Measurements from ENCODE around the gene EIF3K.

EIF3K gene

GRCh38 chr19:38662537-38663155 is 43.7 kb downstream of the EIF3K start:
- in situ Hi-C loops (cut with HindIII; ENCODE audit: low pct_ligation_motif_present, low pct_unique_long_range_greater_than_20kb, low sequenced_read_pairs): no loop called here
- no peak for DNase-seq

DNA sequence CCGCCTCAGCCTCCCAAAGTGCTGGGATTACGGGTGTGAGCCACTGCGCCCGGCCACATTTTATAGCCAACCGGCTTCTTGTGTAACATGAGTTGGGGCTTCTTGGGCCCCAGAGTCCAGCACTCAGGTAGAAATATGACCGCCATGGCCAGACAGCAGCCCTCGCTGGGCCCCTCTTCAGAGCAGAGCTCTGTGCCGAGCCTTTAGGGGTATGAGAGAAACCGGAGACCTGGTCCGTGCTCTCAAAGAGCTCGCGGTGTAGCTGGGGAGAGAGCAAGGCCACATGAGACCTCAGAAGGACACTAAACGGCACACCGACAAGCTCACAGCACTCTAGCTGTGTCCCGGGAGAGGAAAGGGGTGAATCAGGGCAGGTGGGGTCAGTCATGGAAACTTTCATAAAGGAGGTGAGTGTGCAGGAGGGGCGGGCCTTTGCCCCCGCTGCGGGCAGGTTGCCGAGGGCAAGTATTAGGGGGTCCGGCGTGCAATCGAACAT is 44.2 kb downstream of the EIF3K start:
- DNase-seq: no peak
- in situ Hi-C loops (cut with HindIII; ENCODE audit: low pct_ligation_motif_present, low pct_unique_long_range_greater_than_20kb, low sequenced_read_pairs): no loop called here

- in situ Hi-C loops (cut with HindIII; ENCODE audit: low pct_ligation_motif_present, low pct_unique_long_range_greater_than_20kb, low sequenced_read_pairs): no loop called here
- no peak for DNase-seq
Observed at GRCh38 chr19:38663957-38664502, 45.0 kb downstream of the EIF3K start.

GRCh38 chr19:38664503-38665211 is 45.7 kb downstream of the EIF3K start:
- in situ Hi-C loops (cut with HindIII; ENCODE audit: low pct_ligation_motif_present, low pct_unique_long_range_greater_than_20kb, low sequenced_read_pairs): no loop called here
- no peak for DNase-seq

GRCh38 chr19:38665219-38665931 is 46.4 kb downstream of the EIF3K start:
- DNase-seq: no peak
- in situ Hi-C loops (cut with HindIII; ENCODE audit: low pct_ligation_motif_present, low pct_unique_long_range_greater_than_20kb, low sequenced_read_pairs): no loop called here

GRCh38 chr19:38665950-38666662 is 47.1 kb downstream of the EIF3K start:
- in situ Hi-C loops (cut with HindIII; ENCODE audit: low pct_ligation_motif_present, low pct_unique_long_range_greater_than_20kb, low sequenced_read_pairs): no loop called here
- no peak for DNase-seq

- in situ Hi-C loops (cut with HindIII; ENCODE audit: low pct_ligation_motif_present, low pct_unique_long_range_greater_than_20kb, low sequenced_read_pairs): no loop called here
- no peak for DNase-seq
Observed at GRCh38 chr19:38666663-38667511, 47.9 kb downstream of the EIF3K start.

- in situ Hi-C loops (cut with HindIII; ENCODE audit: low pct_ligation_motif_present, low pct_unique_long_range_greater_than_20kb, low sequenced_read_pairs): no loop called here
- DNase-seq: no peak
Observed at GRCh38 chr19:38667661-38668171, 48.7 kb downstream of the EIF3K start.

GRCh38 chr19:38669552-38669951 is 50.6 kb downstream of the EIF3K start:
- no peak for DNase-seq
- in situ Hi-C loops (cut with HindIII; ENCODE audit: low pct_ligation_motif_present, low pct_unique_long_range_greater_than_20kb, low sequenced_read_pairs): no loop called here

DNA sequence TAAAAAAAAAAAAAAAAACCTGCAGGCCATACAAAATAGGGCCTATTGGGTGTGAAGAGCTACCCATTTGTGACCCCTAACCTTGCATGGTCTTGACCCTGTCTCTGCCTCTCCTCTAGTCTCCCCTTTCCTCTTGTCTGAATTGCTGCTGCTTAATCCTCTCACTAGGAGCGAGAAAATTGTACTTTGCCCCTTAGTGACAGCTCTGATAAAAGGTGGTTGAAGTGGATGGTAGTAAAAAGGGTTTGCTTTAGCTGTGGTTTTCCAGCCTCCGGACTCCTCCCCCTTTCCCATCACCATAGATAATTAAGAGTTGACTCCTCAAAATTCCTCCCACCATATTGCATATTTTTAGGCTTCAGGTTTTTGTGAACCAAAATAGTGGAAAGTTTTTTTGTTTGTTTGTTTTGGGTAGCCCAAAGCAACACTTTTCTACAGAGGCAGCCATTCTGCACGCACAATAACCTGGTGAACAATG is 52.0 kb downstream of the EIF3K start:
- in situ Hi-C loops (cut with HindIII; ENCODE audit: low pct_ligation_motif_present, low pct_unique_long_range_greater_than_20kb, low sequenced_read_pairs): no loop called here

DNA sequence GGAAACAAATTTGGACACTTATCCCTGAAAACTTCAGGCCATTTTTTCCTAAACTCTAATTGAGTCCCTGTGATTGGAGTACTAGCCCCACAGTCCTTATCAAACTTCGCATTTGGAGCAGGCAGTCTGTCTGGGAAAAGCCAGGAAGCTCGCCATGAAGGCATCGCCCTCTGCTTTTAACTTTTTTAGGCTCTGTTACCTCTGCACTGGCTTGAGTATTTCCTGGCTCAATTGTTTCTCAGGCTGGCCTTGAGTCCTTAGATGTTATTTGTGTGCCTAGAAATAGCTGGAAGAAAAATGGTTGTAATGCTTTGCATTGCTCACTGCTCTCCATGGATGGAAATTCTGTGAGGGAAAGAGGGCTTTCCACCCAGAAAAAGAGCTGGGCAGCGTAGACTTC is 52.7 kb downstream of the EIF3K start:
- DNase-seq: no peak
- in situ Hi-C loops (cut with HindIII; ENCODE audit: low pct_ligation_motif_present, low pct_unique_long_range_greater_than_20kb, low sequenced_read_pairs): no loop called here

More for the DNA sequence above, 52.0 kb downstream of the EIF3K start:
- DNase-seq: no peak

- no peak for DNase-seq
- in situ Hi-C loops (cut with HindIII; ENCODE audit: low pct_ligation_motif_present, low pct_unique_long_range_greater_than_20kb, low sequenced_read_pairs): no loop called here
Observed at GRCh38 chr19:38673030-38673429, 54.0 kb downstream of the EIF3K start.

DNA sequence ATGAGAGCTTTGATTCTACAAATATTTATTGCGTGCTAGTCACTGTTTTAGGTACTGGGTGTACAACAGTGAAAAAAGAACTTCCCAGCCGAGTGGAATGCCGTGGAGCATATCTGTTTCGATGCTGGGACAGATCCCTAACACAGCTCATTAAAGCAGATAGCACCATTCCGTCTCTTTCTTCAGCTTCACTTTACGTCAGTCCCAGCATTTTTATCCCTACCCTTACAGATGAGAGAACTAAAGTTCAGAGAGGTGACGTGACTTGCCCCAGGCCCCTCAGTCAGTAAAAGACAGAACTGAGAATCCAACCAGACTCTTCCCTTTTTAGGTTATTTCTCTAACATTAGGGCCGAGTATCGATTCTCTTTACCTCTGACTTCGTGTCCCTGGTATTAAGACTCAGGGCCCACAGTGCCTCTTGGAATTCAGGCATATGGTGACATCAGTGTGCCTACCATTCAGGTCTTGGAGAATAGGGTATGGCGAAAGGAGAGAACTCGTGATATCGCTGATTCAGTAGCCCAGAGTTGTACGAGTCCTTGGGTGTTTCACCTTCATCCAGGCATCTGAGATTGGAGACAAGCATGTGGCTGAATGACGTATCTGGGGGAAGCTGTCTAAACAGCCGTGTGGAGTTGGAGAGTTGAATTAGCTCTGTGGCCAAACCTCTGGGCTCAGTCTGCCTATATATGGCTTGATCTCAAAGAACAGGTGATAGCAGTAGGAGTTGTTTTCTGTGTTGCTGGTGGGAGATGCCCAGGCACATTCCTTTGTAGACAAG is 55.6 kb downstream of the EIF3K start:
- in situ Hi-C loops (cut with HindIII; ENCODE audit: low pct_ligation_motif_present, low pct_unique_long_range_greater_than_20kb, low sequenced_read_pairs): no loop called here
- DNase-seq: no peak

- in situ Hi-C loops (cut with HindIII; ENCODE audit: low pct_ligation_motif_present, low pct_unique_long_range_greater_than_20kb, low sequenced_read_pairs): no loop called here
- DNase-seq: no peak
Observed at GRCh38 chr19:38675611-38676010, 56.6 kb downstream of the EIF3K start.

GRCh38 chr19:38676023-38676877 is 57.3 kb downstream of the EIF3K start:
- DNase-seq: no peak
- in situ Hi-C loops (cut with HindIII; ENCODE audit: low pct_ligation_motif_present, low pct_unique_long_range_greater_than_20kb, low sequenced_read_pairs): no loop called here

Measured in ACHN (cell line).